Neural cell (in vitro differentiated cells): ENCODE data around the gene RAB27A.

Experiments used
- CTCF ChIP-seq: fragments of 450-650 bp; IDR thresholded peaks from 2 replicates; pipeline ENCODE4 v1.5.1; 2014; ENCODE audit warnings: antibody characterized with exemption, mild to moderate bottlenecking, moderate library complexity; ENCODE audit not compliant: poor library complexity, severe bottlenecking
- EP300 ChIP-seq: fragments of 450-650 bp; conservative IDR thresholded peaks from 2 replicates; pipeline ENCODE4 v1.6.1; 2014; ENCODE audit warnings: antibody characterized with exemption, mild to moderate bottlenecking, moderate library complexity; ENCODE audit not compliant: poor library complexity, severe bottlenecking
- POLR2AphosphoS5 ChIP-seq: IDR thresholded peaks from 2 replicates; pipeline ENCODE4 v1.6.1; 2012
- RAD21 ChIP-seq: fragments of 450-650 bp; conservative IDR thresholded peaks from 2 replicates; pipeline ENCODE4 v1.6.1; 2014; ENCODE audit warnings: antibody characterized with exemption, mild to moderate bottlenecking, moderate library complexity
- SMC3 ChIP-seq: fragments of 450-650 bp; conservative IDR thresholded peaks from 2 replicates; pipeline ENCODE4 v1.6.1; 2014; ENCODE audit warnings: antibody characterized with exemption, mild to moderate bottlenecking, moderate library complexity; ENCODE audit not compliant: poor library complexity

GRCh38 chr15:55198706-55199105, 90.9 kb downstream of the RAB27A start:
- TF ChIP-seq CTCF (no peak), POLR2AphosphoS5 (no peak), RAD21 (no peak), EP300 (no peak), SMC3 (no peak)
